Stimulated activated CD8-positive, alpha-beta memory T cell treated with anti-CD3 and anti-CD28 coated beads, Interleukin-12 subunit alpha, Interleukin-12 subunit beta, amount 100 ng/mL, for 1 hour (primary cell): ENCODE data around the gene NFXL1.

Source experiments
- DNase-seq: peaks from one replicate; pipeline ENCODE4 v3.0.0-alpha.2; 2020; ENCODE audit warnings: low read depth

NFXL1 gene

DNA sequence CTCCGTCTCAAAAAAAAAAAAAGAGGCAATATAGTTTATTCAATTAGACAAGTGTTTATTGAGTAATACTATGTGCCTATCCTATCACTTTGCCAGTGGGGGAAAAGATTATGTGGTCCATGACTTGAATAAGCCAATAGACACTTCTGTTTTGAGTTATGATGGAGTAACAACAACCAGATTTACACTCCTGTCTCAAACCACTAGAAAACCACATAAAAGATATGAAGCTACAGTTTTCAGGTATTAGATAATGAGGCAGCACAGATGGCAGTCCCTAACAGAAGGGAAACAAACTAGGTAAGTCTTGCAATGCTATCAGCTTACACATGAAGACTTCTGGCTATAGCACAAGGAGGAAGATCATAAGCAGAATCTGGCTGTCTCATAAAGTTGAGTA lies 22.5 kb downstream of the NFXL1 start:
- DNase-seq: no peak

GRCh38 chr4:47882228-47882627 lies 32.2 kb downstream of the NFXL1 start:
- no peak for DNase-seq

DNA sequence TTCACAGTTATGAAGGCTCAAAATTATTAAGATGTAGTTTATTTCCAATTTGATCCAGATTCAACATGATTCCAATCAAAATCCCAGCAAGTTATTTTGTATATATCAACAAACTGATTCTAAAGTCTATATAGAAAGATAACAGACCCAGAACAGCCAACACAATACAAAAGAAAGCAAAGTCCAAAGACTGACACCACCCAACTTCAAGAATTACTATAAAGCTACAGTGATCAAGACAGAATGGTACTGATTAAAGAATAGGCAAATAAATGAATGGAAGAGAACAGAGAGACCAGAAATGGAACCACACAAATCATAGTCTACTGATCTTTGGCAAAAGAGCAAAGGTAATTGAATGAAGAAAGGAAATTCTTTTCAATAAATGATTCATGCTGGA lies 34.9 kb downstream of the NFXL1 start:
- no peak for DNase-seq

GRCh38 chr4:47876784-47877546 lies 37.4 kb downstream of the NFXL1 start:
- no peak for DNase-seq

DNA sequence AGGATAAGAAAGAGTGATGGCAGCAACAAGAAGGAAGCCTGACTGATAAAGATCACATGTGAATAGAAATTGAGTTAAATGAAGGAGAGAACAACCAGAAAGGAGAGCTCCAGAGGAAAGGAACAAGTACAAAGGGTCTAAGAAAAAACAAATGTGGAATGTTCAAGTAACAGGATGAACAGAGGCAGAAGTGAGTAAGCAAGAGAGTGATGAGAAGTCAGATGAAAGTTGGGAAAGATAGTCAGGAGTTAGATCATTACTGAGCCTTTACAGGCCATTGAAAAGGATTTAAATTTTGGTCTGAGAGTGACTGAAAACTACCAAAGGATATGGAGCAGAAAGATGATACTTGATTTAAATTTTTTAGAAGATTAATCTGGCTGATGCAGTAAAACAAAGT lies 38.1 kb downstream of the NFXL1 start:
- DNase-seq: no peak

- no peak for DNase-seq
Measured at GRCh38 chr4:47873877-47874541, 40.4 kb downstream of the NFXL1 start.

DNA sequence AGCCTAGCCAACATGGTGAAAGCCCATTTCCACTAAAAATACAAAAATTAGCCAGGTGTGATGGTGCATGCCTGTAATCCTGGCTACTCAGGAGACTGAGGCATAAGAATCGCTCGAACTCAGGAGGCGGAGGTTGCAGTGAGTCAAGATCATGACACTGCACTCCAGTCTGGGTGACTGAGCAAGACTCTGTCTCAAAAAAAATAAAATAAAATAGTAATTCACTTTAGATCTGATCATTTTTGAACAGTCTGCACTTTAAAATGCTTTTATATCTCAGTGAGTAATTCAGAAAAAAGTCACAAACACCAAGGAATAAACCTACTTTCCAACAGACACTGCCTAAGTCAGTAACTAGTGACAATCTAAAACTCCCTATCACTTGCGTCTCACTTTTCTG lies 50.9 kb downstream of the NFXL1 start:
- DNase-seq: no peak

GRCh38 chr4:47862297-47862696 lies 52.1 kb downstream of the NFXL1 start:
- no peak for DNase-seq

GRCh38 chr4:47860305-47860704 lies 54.1 kb downstream of the NFXL1 start:
- DNase-seq: no peak

- DNase-seq: no peak
Measured at GRCh38 chr4:47858006-47858405, 56.4 kb downstream of the NFXL1 start.

- DNase-seq: no peak
Measured at GRCh38 chr4:47856713-47857112, 57.7 kb downstream of the NFXL1 start.

DNA sequence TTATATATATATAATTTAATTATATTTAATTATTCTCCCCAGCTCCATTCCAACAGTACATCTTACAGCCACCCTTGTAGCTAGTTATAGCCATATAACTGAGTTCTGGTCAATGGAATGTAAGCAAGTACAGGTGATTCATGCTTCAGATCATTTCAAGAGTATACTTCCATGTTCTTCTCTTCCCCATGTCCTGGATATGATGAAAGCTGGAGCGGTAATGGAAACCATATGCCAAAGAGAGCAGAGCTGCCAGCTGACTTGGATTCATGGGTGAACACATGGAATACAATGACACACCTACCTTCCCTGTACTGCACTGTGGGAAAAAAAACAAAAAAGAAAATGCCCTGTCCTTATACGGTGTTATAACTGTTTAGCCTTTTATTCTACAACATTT lies 59.0 kb downstream of the NFXL1 start:
- DNase-seq: no peak

DNA sequence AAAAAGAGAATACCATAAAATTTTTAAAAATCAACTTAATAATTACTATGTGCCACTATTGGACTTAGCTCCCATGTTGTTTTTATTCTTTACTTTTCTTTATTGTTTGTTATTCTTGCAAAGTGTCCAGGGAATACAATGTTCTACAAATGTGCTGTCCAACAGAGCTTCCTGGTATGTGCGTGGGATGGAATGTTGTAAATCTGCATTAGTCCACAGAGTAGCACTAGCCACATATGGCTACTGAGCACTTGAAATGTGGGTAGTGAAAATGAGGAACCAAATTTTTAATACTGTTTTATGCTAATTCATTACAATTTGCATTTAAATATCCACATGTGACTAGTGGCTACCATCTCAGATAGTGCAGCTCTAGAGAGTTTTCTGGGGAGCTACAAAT lies 62.2 kb downstream of the NFXL1 start:
- no peak for DNase-seq

- no peak for DNase-seq
Measured at GRCh38 chr4:47849466-47849865, 64.9 kb downstream of the NFXL1 start.

GRCh38 chr4:47848041-47848440 lies 66.3 kb downstream of the NFXL1 start:
- no peak for DNase-seq

DNA sequence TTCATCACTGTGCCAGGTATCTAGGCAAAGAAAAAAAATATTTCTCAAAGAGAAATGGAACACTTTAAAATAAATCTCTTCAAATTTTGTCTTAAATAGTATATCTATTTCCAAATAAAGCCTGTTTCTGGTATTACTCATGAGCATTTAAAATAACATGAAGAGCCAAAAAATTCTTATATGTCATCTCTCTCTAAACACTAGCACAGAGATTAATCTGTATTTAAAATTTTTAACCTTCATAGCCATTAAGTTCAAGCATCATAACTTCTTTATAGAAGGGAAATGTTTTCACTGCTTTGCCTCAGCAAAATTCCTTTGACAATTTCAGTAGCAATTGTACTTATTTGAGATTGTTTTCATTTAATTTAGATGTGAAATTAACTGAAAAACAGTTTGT lies 71.4 kb downstream of the NFXL1 start:
- no peak for DNase-seq

DNA sequence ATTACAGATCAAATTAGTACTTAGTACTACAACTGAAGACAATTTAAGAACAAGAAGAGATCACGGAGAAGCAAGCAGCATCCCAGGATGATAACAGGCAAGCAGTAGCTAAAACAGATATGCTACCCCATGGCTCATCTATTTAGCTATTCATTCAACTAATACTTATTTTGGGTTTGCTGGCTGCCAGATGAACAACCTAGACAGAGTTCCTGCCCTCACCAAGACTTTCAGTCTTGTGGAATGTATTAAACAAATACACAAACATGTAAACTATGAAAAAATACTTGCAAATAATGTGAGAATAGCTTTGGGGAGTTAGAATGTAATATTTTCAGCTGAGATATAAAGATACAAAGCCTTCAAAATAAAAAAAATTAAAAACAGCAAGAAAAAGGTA lies 74.1 kb downstream of the NFXL1 start:
- no peak for DNase-seq

DNA sequence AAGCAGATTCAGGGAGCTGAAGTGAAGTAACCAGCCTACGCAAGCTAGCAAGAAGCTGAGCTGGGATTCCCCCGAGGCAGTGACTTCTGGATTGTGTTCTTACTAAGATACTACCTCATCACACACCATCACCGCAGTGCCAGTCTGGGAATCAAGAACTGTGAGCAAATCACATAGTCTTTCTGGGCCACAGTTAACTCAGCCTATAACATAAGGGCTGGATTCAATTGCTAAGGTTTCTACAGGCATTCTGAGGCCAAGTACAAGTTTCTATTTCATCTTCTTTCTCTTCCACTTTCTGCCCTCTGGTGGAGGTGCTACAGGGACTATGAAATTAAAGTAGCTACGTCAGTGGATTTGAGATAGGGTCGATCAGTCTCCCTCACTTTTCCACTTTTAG lies 75.1 kb downstream of the NFXL1 start:
- DNase-seq: no peak

DNA sequence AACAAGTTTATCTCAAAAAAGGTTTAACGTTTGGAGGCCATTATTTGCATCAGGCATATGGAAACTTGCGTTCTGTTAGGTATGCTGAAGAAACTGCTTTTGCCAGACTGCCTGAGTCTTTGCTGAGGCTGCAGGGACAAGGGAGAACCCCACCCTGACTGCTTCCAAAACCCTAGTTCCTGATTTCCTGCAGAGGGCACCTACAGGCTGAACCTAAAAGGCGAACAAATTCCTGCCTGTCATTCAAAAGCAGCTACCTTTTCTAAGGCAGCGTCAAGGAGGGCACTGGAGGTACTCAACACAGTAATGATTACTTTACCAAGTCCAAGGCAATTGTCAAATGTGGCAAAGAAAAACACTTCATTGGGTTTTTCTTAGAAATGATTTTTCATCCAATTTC lies 75.9 kb downstream of the NFXL1 start:
- no peak for DNase-seq

DNA sequence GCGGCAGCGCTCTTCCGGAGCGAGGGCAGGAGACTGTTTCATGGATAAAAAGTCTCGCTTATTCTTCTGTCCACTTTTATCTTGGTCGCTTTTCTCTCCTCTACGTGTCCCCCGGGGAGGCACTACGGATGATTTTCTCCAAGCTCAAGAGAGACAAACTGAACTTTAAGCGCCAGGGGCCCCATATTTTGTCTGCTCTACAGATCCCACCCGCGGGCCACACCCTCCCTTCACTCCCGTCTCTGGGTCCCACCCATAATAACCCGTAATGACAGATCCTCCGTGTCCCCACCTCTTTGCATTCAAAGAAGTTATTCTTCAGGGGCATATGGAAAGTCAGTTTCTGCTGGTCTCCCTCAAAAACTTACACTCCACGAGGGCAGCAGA lies 76.5 kb downstream of the NFXL1 start, which contains the start of gene CORIN:
Gene CORIN (minus strand): TSS at position 160 of the 387 bp plus-strand sequence. CDS start 118 bp downstream, at position 42.
- no peak for DNase-seq

GRCh38 chr4:47837094-47837907 lies 77.1 kb downstream of the NFXL1 start:
- DNase-seq: no peak

DNA sequence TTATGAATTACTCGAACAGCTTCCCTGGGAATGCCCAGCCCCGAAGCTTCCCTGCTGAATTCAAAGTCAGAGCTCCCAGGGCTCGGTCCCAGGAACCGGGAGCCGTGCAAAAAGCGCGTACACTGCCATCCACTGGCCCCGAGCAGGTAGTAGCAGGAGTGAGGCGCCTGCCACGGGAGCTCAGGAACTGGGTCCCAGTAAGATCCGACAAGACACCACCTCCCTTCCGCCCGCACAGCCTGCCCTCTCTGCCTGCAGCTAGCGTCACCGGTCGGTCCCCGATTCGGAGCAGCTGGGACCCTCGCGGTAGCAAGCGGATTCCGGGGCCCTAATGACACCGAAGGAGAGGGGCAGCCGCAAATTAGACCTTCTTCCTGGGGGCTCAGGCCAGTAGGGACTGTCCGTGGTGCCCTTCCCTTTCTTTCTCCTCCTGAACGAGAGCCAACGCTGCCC lies 77.7 kb downstream of the NFXL1 start:
- DNase-seq: peak; percentile 23

DNA sequence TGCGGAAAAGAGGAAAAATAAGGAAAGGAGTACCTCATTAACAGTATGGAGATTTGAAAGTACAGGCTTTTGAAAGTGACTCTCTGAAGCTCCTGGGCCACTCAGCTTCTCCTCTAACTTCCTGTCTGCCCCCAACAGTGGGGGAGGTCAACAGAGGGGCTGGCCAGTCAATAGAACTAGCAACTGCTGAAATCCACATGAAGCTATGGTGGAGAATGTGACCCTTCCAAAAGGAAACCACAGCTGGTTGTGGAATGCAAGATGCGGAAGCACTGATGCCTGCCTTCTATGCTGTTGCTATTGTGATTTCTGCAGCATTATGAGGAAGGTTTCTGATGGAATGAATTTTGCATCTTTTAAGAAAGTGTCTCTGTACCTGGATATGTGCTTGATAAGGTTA lies 78.9 kb downstream of the NFXL1 start:
- no peak for DNase-seq
